MCF 10A (cell line): ENCODE data around the gene IRF2. TPM values are rescaled to one million over a fixed set of nuclear protein-coding genes. Genes with fewer than 3 reads are reported as not detected.
A peak's percentile ranks its signal among the peaks of the same experiment; 100 is the strongest.

Experiments used
- BruUV-seq: library from RNA; stranded (reverse); fragments of 400-500 nt; replicated peaks from 2 replicates; lab custom pipeline; 2021; lab: Mats Ljungman, UMichigan
- CTCF ChIA-PET: fragments of 300-600 bp; sonication (Branson Sonifier 250); formaldehyde crosslinking; extraction: SDS; loops from one replicate; lab custom pipeline; 2021; ENCODE audit warnings: antibody characterized with exemption, inconsistent platforms; lab: Yijun Ruan, JAX
- POLR2A ChIA-PET: fragments of 300-600, 350-650 bp; sonication (Branson Sonifier 250); formaldehyde crosslinking; extraction: SDS; loops from one replicate; lab custom pipeline; 2020; ENCODE audit warnings: antibody characterized with exemption, inconsistent platforms; lab: Yijun Ruan, JAX
- DNase-seq: peaks from one replicate; pipeline ENCODE4 v3.0.0-alpha.2; 2018; ENCODE audit not compliant: unreplicated experiment
- H3K27ac Mint-ChIP-seq: one replicate; pipeline ENCODE4 v1.8.0; 2022; ENCODE audit warnings: mild to moderate bottlenecking, low read depth, mixed read lengths; ENCODE audit not compliant: unreplicated experiment
- H3K27me3 Mint-ChIP-seq: one replicate; pipeline ENCODE4 v1.8.0; 2022; ENCODE audit warnings: mixed read lengths; ENCODE audit not compliant: insufficient read depth, unreplicated experiment
- H3K36me3 Mint-ChIP-seq: one replicate; pipeline ENCODE4 v1.8.0; 2022; ENCODE audit warnings: mild to moderate bottlenecking, moderate library complexity, mixed read lengths; ENCODE audit not compliant: insufficient read depth, unreplicated experiment
- H3K4me1 Mint-ChIP-seq: one replicate; pipeline ENCODE4 v1.8.0; 2022; ENCODE audit warnings: mixed read lengths; ENCODE audit not compliant: insufficient read depth, unreplicated experiment
- H3K4me3 Mint-ChIP-seq: one replicate; pipeline ENCODE4 v1.8.0; 2022; ENCODE audit warnings: mild to moderate bottlenecking, moderate library complexity, mixed read lengths; ENCODE audit not compliant: unreplicated experiment
- H3K9me3 Mint-ChIP-seq: one replicate; pipeline ENCODE4 v1.8.0; 2022; ENCODE audit warnings: mixed read lengths; ENCODE audit not compliant: unreplicated experiment
- intact Hi-C: fragments of 100-400 bp; cut with micrococcal nuclease; formaldehyde crosslinking; loops from 2 replicates; pipeline ENCODE4 v1.14.1; 2022
- total RNA-seq: library from RNA; stranded (reverse); gene quantifications from 2 replicates; pipeline ENCODE4 v1.2.3, GENCODE V29; 2022
- TF ChIP-seq, protein P1 (sequence below): fragments of 200-600 bp; IDR thresholded peaks from one replicate; pipeline ENCODE4 v1.8.0; 2022; ENCODE audit warnings: antibody characterized with exemption, mild to moderate bottlenecking; ENCODE audit not compliant: unreplicated experiment

The IRF2 gene
- total RNA-seq, 1 experiment from 2014 or later: 20.8 TPM

DNA sequence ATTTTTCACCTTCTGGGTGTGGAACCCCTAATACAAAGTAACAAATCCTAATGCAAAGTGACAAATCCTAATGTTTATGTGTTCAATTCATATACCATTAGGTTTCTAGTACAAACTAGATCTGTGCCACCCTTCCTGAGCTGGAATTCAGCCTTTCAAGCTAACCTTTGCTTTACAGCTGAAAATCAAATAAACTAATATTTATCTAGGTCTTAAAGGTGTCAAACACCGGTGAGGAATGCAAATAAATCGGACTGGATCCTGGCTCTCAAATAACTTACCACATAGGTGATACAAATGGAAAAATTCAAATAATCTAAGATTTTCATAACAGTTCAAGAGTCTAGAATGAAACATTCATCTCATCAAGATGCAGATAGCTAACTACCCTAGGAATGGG lies 11.6 kb downstream of the IRF2 start:
- ChIA-PET CTCF (no interaction called here), POLR2A (interaction anchor here (1.0 to 2.1 kb wide), 5 partner anchors 9 to 75 kb away, joined by 4 to 7 read pairs (median 4); partner anchors contain the start of gene IRF2)
- Mint-ChIP-seq H3K4me3 (no peak overlapping the region), H3K9me3 (no peaks in the 10 kb centered on the region), H3K36me3 (peaks cover 10% of the 10 kb centered on the region), H3K27ac (no peak overlapping the region), H3K27me3 (no peaks in the 10 kb centered on the region), H3K4me1 (peaks cover 26% of the 10 kb centered on the region)
- TF ChIP-seq, protein P1, sequence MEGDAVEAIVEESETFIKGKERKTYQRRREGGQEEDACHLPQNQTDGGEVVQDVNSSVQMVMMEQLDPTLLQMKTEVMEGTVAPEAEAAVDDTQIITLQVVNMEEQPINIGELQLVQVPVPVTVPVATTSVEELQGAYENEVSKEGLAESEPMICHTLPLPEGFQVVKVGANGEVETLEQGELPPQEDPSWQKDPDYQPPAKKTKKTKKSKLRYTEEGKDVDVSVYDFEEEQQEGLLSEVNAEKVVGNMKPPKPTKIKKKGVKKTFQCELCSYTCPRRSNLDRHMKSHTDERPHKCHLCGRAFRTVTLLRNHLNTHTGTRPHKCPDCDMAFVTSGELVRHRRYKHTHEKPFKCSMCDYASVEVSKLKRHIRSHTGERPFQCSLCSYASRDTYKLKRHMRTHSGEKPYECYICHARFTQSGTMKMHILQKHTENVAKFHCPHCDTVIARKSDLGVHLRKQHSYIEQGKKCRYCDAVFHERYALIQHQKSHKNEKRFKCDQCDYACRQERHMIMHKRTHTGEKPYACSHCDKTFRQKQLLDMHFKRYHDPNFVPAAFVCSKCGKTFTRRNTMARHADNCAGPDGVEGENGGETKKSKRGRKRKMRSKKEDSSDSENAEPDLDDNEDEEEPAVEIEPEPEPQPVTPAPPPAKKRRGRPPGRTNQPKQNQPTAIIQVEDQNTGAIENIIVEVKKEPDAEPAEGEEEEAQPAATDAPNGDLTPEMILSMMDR: no peak
- intact Hi-C loops: no loop called here
- no TSS peak for BruUV-seq
- DNase-seq: no peak

DNA sequence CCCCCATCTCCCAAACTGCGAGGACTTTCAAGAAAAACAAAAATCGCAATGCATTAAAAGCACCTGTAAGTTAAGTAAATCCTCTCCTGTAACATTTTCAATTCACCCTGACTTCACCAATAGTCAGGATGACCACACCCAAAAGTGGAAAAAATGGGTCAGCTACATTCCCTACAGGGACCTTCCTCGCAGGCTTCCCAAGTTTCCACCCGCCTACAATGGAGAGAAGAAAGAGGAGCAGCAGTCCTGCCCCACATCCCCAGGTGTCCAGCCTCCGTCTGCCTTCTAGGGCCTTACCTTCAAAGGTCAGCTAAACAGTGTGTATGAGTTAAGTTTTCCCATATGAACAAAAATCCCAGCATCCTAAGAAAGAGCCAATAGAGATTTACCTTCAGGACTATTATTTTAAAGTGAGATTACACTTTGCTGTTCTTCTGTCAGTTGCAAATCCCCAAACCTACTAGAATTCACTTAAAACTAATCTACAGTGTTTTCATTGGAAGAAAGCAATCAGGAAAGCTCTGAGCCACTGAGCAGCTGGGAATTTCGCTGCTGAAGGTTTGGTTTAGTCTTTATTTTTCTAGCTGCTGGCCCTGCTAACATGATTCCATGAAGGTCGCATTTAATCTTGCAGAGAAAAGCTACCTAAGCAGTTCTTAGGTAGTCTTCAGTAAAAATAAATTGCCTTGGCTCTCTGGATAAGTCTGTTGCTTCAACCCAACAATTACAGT lies 12.5 kb downstream of the IRF2 start:
- Mint-ChIP-seq H3K27me3 (no peaks in the 10 kb centered on the region), H3K36me3 (peaks cover 8% of the 10 kb centered on the region), H3K4me3 (no peak overlapping the region), H3K27ac (no peak overlapping the region), H3K4me1 (peaks cover 26% of the 10 kb centered on the region), H3K9me3 (no peaks in the 10 kb centered on the region)
- ChIA-PET POLR2A (interaction anchor here (1.0 to 2.1 kb wide), 6 partner anchors 8 to 76 kb away, joined by 4 to 7 read pairs (median 4); partner anchors contain the start of gene IRF2), CTCF (no interaction called here)
- no peak for DNase-seq
- intact Hi-C loops: no loop called here
- no TSS peak for BruUV-seq
- TF ChIP-seq, protein P1: no peak

DNA sequence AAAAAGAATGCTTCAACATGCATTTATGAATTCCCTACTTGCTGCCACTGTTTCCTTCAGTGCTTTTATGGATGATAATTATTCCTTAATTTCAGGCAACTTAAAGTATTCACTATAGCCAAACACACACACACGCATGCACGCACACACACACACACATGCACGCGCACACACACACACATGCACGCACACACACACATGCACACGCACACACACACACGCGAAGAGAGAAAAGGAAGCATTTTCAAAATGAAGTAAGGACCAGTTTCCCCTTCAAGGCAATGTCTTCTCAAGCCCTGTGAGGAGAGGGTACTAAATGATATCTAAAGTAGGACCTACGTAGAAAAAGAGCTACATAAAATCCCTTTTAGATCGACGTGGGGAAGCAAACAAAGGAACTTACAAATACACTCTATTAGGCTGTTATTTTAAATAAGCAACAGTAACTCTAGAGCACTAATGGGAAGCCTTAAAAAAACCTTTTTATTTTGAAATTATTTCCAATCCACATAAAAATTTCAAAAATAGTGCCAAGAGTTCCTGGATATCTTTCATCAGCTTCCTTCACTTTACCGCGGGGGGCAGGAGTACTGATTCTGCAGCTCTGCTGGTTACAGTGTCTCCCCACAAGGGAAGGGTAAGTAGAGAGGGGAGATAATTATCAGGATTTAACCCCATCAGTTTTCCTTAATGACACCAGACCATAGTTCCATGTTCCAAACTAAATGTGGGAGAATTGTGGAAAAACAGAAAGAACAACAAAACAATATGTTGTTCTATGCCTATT lies 13.7 kb downstream of the IRF2 start:
- Mint-ChIP-seq H3K4me3 (no peak overlapping the region), H3K27me3 (no peaks in the 10 kb centered on the region), H3K36me3 (peaks cover 10% of the 10 kb centered on the region), H3K27ac (no peak overlapping the region), H3K4me1 (peaks cover 26% of the 10 kb centered on the region), H3K9me3 (no peaks in the 10 kb centered on the region)
- POLR2A ChIA-PET: interaction anchor here (1.5 to 1.7 kb wide), 2 partner anchors 14 to 77 kb away, joined by 3 to 4 read pairs; partner anchors contain the start of gene IRF2
- no peak for DNase-seq
- intact Hi-C loops: no loop called here
- BruUV-seq: no TSS peak
- CTCF ChIA-PET: no interaction called here
- TF ChIP-seq, protein P1: no peak

DNA sequence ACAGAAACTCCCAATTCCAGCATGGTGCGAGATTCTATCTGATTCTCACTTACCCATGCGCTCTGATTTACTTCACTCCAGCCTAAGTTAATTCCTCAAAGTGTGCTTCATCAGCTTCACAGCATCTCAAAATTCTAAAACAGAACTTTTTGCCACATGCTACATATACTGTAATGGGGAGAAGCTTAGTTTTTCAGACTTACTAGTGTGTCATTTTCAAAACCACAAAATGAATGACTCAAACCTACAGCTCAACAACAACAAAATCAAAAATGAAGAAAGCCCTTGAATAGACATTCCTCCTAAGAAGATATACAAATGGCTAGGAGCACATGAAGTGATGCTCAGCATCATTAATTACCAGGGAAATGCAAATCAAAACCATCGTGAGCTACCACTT lies 14.9 kb downstream of the IRF2 start:
- Mint-ChIP-seq H3K27me3 (no peaks in the 10 kb centered on the region), H3K36me3 (peaks cover 14% of the 10 kb centered on the region), H3K4me1 (peaks cover 26% of the 10 kb centered on the region), H3K4me3 (no peak overlapping the region), H3K27ac (peak overlapping the region; percentile 51), H3K9me3 (no peaks in the 10 kb centered on the region)
- peak; percentile 13 for DNase-seq
- TF ChIP-seq, protein P1: no peak
- ChIA-PET CTCF (interaction anchor here (0.5 kb wide), 1 partner anchor 16 kb away, joined by 3 read pairs; no protein-coding TSS in a partner anchor), POLR2A (interaction anchor here (0.9 to 1.5 kb wide), 4 partner anchors 15 to 78 kb away, joined by 3 to 4 read pairs (median 3); partner anchors contain the start of gene IRF2)
- no TSS peak for BruUV-seq
- intact Hi-C loops: no loop called here
